Forelimb muscle (tissue), 1 donor: ENCODE data around the gene PPP1R12B. TPM values are rescaled to one million over a fixed set of nuclear protein-coding genes. Genes with fewer than 3 reads are reported as not detected.

ENCODE experiments used
- DNase-seq: peaks from one replicate; pipeline ENCODE4 v3.0.0-alpha.2; 2013; ENCODE audit warnings: low read depth
- polyA plus RNA-seq: library from polyadenylated mRNA; unstranded; fragments of 120-200 nt; gene quantifications from one replicate; pipeline ENCODE4 v1.2.1, GENCODE V29; 2013; ENCODE audit not compliant: insufficient read length

PPP1R12B gene
- polyA plus RNA-seq, result 73.3 TPM

- DNase-seq, result peak; percentile 98
Measured at GRCh38 chr1:202348509-202349205, at the start of gene PPP1R12B. TSS of gene PPP1R12B (plus strand) at chr1:202348699. CDS start at chr1:202348852, 153 bp downstream.

- DNase-seq, result no peak
Measured at GRCh38 chr1:202302166-202302565, 46.3 kb upstream of the PPP1R12B start.

GRCh38 chr1:202304375-202304774, 44.1 kb upstream of the PPP1R12B start:
- no peak for DNase-seq

- no peak for DNase-seq
Measured at GRCh38 chr1:202305168-202305567, 43.3 kb upstream of the PPP1R12B start.

GRCh38 chr1:202306535-202307345, 41.8 kb upstream of the PPP1R12B start:
- no peak for DNase-seq

GRCh38 chr1:202310071-202310725, 38.3 kb upstream of the PPP1R12B start:
- DNase-seq, result no peak

GRCh38 chr1:202310746-202311145, 37.8 kb upstream of the PPP1R12B start:
- no peak for DNase-seq

- DNase-seq, result no peak
Measured at GRCh38 chr1:202311875-202312635, 36.4 kb upstream of the PPP1R12B start.

GRCh38 chr1:202315576-202316168, 32.8 kb upstream of the PPP1R12B start:
- no peak for DNase-seq

- no peak for DNase-seq
Measured at GRCh38 chr1:202316186-202316585, 32.3 kb upstream of the PPP1R12B start.

GRCh38 chr1:202317941-202318925, 30.3 kb upstream of the PPP1R12B start:
- no peak for DNase-seq

GRCh38 chr1:202319381-202320080, 29.0 kb upstream of the PPP1R12B start:
- no peak for DNase-seq

GRCh38 chr1:202320081-202320405, 28.5 kb upstream of the PPP1R12B start:
- DNase-seq, result no peak

GRCh38 chr1:202323731-202324130, 24.8 kb upstream of the PPP1R12B start:
- no peak for DNase-seq

GRCh38 chr1:202324646-202325045, 23.9 kb upstream of the PPP1R12B start:
- DNase-seq, result no peak

- no peak for DNase-seq
Measured at GRCh38 chr1:202329891-202330290, 18.6 kb upstream of the PPP1R12B start.

GRCh38 chr1:202333861-202334260, 14.6 kb upstream of the PPP1R12B start:
- DNase-seq, result no peak

GRCh38 chr1:202343652-202344349, 4.7 kb upstream of the PPP1R12B start:
- DNase-seq, result no peak

GRCh38 chr1:202348005-202348508, 442 bp upstream of the PPP1R12B start:
- DNase-seq, result no peak
